Fibroblast of villous mesenchyme (primary cell): ENCODE measurements around the gene RP2. TPM values are rescaled to one million over a fixed set of nuclear protein-coding genes. Genes with fewer than 3 reads are reported as not detected.
A peak's percentile ranks its signal among the peaks of the same experiment; 100 is the strongest.

Experiments
- DNase-seq: peaks from one replicate; pipeline ENCODE4 v3.0.0-alpha.2; 2010; ENCODE audit warnings: low read depth
- H3K4me3 ChIP-seq: 2 replicates; pipeline ENCODE4 v1.5.1; 2011; ENCODE audit warnings: low read depth, mild to moderate bottlenecking, low read length
- CTCF ChIP-seq: IDR thresholded peaks from 2 replicates; pipeline ENCODE4 v1.5.1; 2012; ENCODE audit warnings: low read depth, mild to moderate bottlenecking, low read length; ENCODE audit not compliant: insufficient read depth
- total RNA-seq: library from RNA; depleted of rRNA; stranded (reverse); fragments of >200 nt; gene quantifications from 2 replicates; pipeline ENCODE4 v1.2.3, GENCODE V29; 2012

RP2 gene
- total RNA-seq, 1 donor = 38.4 TPM

- peak; percentile 41 for DNase-seq
- no peak for TF ChIP-seq CTCF
- H3K4me3 ChIP-seq = no peak overlapping the region
These were observed 92.8 kb downstream of the RP2 start for GRCh38 chrX:46929439-46930261.

Other genes with a start within 250 kb of the RP2 start
- gene SLC9A7, start 77.9 kb upstream of the RP2 start, total RNA-seq = 39.0 and 46.6 TPM in 2 replicates
- 3.5 and 4.3 TPM in 2 replicates for gene JADE3, start 75.4 kb downstream of the RP2 start, total RNA-seq
- 3.5 and 6.5 TPM in 2 replicates for gene RGN, start 241.4 kb downstream of the RP2 start, total RNA-seq